Lower leg skin (tissue), 3 donors: ENCODE data around the gene PSEN2.

ENCODE experiments used
- CTCF ChIP-seq, 3 donors: fragments of 450-650 bp; IDR thresholded peaks; one replicate each; pipeline ENCODE4 v1.5.1; 2016; ENCODE audit warnings: antibody characterized with exemption in 3 of 3, mild to moderate bottlenecking in 3 of 3, moderate library complexity in 2 of 3
- POLR2A ChIP-seq, 2 donors: fragments of 450-650 bp; IDR thresholded peaks; one replicate each; pipeline ENCODE4 v1.6.1; 2016 to 2017; ENCODE audit warnings: antibody characterized with exemption in 2 of 2, mild to moderate bottlenecking in 1 of 2, moderate library complexity in 1 of 2

- TF ChIP-seq POLR2A (IDR thresholded peaks at IDR 0.05) (no peak), CTCF (IDR thresholded peaks at IDR 0.05) (no peak)
These were observed 12.4 kb downstream of the PSEN2 start for GRCh38 chr1:226882631-226883409.
